NOMO-1 treated with dmso at 0.1 percent for 144 hours (cell line): Measurements from ENCODE around the gene RREB1.
A peak's percentile ranks its signal among the peaks of the same experiment; 100 is the strongest.

Experiments used
- DNase-seq: peaks from one replicate; lab custom pipeline; 2025; ENCODE audit not compliant: unreplicated experiment; lab: John Stamatoyannopoulos, UW

The RREB1 gene, protein sequence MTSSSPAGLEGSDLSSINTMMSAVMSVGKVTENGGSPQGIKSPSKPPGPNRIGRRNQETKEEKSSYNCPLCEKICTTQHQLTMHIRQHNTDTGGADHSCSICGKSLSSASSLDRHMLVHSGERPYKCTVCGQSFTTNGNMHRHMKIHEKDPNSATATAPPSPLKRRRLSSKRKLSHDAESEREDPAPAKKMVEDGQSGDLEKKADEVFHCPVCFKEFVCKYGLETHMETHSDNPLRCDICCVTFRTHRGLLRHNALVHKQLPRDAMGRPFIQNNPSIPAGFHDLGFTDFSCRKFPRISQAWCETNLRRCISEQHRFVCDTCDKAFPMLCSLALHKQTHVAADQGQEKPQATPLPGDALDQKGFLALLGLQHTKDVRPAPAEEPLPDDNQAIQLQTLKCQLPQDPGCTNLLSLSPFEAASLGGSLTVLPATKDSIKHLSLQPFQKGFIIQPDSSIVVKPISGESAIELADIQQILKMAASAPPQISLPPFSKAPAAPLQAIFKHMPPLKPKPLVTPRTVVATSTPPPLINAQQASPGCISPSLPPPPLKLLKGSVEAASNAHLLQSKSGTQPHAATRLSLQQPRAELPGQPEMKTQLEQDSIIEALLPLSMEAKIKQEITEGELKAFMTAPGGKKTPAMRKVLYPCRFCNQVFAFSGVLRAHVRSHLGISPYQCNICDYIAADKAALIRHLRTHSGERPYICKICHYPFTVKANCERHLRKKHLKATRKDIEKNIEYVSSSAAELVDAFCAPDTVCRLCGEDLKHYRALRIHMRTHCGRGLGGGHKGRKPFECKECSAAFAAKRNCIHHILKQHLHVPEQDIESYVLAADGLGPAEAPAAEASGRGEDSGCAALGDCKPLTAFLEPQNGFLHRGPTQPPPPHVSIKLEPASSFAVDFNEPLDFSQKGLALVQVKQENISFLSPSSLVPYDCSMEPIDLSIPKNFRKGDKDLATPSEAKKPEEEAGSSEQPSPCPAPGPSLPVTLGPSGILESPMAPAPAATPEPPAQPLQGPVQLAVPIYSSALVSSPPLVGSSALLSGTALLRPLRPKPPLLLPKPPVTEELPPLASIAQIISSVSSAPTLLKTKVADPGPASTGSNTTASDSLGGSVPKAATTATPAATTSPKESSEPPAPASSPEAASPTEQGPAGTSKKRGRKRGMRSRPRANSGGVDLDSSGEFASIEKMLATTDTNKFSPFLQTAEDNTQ (N-terminal part only)

DNA sequence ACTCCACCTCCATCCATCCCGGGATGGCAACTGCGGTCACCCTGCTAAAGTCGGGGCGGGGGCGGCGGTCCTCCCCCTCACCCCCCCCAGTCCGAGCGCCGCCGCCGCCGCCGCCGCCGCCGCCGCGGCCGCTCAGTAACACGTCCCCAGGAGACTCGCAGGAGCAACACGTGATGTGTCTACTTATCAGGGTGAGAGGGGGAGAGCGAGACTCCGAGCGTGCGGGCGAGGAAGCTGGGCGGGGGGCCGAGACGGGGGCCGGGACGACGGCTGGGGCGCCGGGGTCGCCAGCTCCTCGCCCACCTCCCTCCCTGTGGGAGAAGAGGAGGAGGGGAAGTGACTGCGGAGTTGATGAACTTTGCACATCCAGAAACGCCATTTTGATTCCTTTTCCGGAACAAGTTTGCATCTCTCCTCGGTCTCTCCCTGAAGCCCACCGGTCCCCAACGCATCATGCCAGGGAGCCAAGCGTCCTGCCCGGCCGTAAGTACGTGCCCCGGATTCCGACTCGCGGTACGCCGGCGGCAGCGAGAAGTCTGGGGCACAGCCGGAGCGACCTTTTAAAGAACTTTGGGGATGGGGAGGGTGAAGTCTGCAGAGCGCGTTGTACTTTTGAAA lies at the start of gene RREB1:
TSS of gene RREB1 (plus strand) at position 384 of the 618 bp plus-strand sequence. CDS start 73,951 bp downstream, outside the sequence.
- DNase-seq = peak; percentile 57

DNA sequence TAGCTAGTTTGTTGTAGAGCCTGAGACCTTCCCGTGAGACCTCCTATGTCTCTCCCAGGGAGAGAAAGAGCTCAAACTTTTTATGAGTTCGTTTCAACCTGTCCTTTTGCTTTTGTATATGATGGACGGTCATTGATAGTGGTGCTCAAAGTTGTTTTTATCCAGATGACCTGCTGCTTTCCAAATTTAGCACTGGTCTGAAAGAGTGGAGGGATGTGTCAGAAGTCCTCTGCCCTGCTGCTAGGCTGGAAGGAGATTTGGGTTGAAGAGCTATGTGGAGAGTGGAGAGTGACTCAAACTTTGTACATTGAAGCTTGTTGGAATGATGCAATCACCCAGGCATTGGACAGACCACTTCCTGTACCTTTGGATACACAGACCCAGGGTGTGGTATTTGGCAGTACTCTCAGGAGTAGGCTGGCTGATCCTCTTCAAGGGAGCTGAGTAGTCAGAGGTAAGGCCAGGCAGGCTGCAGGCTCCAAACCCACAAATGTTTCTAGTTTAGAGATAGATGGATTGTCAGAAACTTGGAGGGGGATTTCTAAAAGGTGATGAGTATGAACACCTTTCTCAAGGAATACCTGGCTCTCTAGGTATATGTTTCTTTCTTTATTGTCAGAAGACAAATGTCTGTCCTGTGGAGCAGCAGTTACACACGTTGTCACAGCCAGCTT lies 49.4 kb upstream of the RREB1 start:
- DNase-seq = peak; percentile 80

DNA sequence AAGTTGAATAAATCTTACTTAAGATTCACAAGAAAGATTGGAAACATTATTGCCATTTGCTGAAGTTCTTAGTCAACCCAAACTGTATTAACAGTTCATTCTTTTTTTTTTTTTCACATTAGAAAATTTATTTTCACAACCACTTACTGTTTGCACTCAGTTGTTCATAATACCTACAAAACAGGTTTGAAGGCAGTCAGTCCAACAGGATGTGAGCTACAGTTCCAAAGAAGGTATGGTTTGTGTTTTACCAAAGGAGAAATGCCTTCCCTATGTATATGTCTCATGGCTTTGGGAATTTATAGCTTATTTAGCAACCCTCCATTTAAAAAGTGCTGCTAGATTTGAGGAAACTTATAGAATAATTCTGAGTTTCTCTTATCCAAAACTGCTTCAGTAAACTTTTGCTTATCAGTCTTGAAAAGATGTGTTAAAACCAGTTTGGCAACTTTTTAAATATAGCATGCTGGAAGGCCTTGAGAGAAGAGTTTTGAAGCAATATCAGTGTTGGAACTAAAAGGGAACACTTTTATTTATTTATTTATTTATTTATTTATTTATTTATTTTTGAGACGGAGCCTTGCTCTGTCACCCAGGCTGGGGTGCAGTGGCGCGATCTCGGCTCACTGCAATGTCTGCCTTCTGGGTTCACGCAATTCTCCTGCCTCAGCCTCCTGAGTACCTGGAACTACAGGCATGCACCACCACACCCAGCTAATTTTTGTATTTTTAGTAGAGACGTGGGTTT lies 46.8 kb upstream of the RREB1 start:
- no peak for DNase-seq

DNA sequence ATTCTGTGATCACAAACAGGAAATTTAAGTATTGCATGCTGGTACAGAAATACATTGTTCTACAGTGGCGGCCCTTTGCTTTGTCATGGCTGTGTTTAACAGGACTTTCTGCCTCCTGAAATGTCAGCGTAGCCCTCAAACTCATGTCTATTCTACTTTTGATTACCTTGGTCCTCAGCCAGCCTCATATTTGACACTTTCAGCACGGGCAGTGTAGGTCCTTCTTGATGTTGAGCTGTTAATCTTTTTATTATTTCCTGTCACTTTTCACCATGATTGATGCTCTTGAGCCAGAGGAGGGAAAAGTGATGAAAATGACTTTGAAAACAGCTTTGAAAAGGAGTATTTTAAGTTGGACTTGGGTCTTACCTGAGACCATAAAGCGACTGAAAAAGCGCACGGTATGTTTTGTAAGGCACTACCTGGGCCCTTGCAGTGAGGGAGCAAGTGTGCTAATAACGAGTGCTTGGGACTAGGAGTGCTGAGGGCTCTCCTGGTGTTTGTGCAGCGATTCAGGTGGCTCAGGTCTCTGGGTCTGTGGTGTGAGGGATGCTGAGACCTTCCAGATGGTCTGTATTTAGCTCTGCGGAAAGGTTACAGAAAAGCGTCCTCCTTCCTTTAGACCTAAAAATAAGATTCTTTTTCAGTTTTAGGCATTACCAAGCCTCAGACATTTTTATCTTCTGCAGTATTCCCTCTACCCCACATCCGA lies 45.2 kb upstream of the RREB1 start:
- DNase-seq = no peak

DNA sequence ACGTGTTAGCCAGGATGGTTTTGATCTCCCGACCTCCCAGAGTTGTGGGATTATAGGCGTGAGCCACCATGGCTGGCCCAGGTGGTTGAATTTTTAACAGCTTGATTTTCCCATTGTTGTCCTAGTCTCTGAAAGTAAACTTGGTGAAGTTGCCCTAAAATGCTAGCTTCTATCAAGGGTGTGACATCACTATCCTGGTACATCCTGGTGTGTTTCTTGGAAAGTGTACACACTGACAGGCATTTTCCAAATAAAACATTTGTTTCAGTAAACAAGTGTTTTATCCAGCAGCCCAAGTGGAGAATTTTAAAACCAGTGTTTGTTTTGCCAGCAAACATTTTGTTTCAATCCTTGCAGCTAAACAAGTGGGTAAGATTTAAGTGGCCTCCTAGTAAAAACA lies 40.5 kb upstream of the RREB1 start:
- DNase-seq = no peak

DNA sequence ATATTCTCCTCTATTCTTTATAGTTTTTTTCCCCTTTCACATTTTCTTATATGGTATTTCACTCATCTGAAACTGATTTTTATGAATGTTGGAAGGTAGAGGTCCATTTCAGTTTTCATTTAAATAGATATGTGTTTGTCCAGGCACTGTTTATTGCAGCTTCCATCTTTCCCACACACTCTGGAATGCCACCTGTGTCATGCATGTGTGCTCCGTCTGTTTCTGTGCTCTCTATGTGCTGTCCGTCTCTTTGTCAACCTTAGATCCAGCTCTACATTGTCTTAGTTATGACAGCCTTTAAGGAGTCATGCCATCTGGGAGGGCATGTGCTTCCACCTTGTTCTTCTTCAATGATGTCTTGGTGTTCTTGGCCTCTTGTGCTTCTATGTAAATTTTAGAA lies 36.4 kb upstream of the RREB1 start:
- no peak for DNase-seq

DNA sequence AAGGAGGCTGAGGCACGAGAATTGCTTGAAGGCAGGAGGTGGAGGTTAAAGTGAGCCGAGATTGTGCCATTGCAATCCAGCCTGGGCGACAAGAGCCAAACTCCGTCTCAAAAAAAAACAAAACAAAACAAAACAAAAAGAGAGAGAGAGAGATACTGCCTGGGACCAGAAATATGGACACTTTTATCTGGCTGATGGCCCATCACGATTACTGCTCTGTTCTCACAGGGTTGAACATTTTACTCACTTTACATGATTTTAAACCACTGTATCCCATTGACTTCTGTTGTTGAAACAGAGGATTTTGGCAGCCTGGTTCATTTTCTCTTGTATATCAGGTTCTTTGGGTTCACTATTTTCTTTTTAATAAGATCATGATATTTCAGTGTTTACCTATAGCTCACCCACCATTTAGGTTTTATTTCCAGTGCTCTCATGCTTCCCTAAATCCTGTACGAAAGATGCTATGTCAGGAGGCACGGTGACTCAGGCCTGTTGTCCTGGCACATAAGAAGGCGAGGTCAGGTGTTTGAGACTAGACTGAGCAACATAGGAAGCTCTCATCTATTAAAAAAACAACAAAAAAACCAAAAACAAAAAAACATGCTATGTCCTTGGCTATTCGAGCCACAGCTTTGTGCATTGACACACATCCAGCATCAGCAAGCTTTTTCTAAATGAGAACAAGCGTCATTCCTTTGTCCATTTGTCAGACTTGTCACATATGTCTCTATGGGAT lies 34.5 kb upstream of the RREB1 start:
- DNase-seq = no peak

DNA sequence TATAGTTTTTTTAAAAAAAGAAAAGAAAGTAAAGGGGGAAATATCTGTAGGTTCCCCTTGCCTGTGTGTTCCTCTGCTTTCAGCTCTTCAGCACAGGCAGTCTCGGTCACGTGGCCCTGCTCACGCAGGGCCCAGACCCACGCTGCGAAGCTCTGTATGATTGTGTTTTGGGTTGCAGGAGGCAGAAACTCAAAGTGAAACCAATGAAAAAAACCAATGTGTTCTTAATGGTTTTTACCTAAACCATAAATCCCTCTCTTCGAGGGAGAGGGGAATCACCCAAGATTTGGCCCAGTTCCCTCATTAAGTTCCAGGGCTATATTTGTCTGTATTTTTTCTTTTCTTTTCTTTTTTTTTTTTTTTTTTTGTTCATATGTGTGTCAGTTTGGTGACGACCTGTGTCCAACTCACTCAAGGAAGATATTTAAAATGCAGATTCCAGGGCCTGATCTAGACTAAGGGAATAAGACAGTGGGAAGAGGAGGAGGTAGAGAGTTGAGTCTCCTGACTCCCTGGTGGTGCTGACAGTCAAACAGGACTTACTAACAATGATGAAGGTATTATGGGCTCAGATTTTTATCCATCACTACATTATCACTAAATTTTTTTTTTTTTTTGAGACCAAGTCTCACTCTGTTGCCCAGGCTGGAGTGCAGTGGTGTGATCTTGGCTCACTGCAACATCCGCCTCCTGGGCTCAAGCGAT lies 33.8 kb upstream of the RREB1 start:
- DNase-seq = no peak

DNA sequence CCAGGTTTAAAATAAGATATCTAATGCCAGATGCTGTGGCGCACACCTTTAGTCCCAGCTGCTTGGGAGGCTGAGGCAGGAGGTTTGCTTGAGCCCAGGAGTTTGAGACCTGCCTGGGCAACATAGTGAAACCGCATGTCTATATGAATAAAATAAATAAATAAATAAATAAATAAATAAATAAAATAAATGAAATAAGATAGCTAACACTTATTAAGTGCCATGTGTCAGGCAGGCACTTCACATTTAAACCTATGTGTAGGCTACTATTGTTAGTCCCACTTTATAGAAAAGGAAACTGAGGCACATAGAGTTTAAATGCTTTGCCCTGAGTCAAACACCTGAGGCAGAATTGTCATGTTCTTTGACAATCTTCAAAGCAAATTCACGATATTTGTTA lies 32.9 kb upstream of the RREB1 start:
- DNase-seq = no peak

DNA sequence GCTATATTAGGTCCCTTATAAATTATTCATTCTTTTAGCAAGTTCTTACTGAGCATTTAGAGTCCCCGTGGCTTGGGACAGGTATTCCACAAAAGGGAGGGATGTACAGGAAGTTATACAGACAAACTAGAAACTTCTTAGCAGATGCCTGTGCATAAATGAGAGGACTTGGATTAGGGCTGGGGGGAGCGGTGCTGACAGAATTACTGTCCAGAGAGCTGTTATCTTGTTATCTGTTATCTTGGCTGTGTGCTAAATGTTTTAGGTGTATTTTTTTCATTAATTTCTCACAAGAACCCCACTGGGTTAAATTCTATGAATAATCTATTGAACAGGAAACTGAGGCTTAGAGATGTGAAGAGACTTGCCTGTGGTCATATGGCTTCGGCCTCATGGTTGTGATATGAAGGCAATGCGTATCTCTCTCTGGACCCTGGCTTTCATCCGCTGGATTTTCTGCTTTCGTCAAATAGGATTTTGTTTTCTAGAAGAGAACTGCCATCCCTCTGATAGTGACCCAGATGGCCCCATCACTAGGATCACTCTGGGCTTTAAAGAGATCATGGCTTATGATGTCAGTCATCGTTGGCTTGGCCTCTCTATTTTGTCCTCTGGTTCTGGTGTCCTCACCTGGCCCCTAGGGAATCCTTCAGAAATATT lies 32.3 kb upstream of the RREB1 start:
- no peak for DNase-seq

DNA sequence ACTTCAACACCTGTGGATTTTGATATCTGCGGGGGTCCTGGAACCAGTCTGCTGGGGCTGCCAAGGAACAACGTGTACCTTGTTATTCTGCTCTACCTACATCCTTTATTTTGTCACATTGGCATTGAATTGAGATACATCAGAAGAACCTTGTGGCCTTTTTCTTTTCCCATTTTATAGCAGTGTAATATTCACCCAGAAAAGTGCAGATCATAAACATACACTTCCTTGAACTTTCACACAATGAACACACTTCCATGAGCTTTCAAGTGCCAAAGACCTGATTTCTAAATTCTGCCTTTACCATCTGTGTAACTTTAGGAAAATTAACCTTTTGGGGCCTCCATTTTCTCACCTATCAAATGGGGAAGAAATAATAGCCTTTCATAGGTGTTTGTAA lies 29.9 kb upstream of the RREB1 start:
- DNase-seq = no peak

DNA sequence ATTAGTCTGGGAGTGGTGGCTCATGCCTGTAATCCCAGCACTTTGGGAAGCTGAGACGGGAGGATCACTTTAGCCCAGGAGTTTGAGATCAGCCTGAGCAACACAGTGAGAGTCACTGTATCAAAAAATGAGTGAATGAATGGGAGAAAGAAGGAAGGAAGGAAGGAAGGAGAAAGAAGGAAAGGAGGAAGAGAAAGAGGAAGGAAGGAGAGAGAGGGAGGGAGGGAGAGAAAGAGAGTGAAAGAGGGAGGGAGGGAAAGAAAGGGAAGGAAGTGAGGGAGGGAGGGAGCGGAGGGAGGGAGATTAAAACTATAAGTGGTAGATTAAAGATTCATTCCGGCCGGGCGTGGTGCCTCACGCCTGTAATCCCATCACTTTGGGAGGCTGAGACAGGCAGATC lies 28.9 kb upstream of the RREB1 start:
- DNase-seq = no peak

DNA sequence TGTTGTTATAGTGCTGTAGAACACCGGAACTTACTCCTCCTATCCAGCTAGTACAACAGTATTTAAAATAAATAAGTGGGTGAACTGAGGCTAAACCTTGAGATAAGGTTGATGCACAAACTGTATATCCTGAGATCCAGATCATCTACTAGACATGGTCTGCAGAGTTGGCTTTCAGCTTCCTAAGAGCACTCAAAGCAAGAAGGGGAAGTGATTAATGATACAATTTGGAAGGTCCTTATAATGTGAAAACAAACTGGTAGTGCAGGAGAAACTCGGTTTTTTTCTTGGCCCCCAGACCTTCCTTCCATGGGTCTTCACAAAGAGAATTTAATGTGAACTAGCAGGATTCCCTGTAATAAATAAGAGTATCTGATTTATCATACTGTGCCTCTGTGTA lies 27.4 kb upstream of the RREB1 start:
- DNase-seq = peak; percentile 21

DNA sequence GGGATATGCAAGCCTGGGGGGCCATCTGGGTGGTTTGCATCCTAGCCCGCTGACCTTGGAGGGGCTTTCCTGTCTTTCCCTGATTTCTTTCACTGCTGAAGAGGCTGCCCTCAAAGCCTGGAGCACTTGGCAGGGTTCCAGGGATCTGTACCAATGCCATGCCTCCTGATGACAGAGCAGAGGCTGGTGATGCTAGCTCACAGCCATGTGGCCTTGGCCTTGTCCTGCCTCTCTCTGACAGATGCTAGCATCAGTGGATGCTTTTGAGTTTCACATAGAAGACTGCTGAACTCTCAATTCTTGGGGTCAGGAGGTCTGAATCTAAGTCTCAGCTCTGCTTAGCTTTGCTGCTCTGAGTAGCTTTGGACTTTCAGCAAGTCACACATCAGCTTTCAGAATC lies 21.9 kb upstream of the RREB1 start:
- DNase-seq = no peak

DNA sequence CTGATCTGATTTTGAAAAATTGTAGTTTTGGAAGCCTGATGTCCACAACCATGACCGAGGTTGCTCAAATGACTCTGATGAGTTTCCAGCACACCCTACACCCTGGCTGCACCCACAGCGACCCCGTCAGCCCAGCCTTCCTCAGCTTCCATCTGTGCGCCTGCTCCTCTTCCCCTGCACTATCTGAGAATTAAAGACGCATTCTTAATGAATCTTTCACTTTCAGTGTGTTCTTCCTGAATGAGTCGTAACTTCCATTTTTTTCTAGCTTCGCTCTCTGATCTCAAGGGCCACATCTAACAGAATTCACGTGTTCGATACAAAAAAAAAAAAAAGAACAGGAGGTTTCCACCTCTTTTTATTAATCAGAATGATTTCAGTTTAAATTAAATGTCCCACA lies 21.3 kb upstream of the RREB1 start:
- peak; percentile 93 for DNase-seq

DNA sequence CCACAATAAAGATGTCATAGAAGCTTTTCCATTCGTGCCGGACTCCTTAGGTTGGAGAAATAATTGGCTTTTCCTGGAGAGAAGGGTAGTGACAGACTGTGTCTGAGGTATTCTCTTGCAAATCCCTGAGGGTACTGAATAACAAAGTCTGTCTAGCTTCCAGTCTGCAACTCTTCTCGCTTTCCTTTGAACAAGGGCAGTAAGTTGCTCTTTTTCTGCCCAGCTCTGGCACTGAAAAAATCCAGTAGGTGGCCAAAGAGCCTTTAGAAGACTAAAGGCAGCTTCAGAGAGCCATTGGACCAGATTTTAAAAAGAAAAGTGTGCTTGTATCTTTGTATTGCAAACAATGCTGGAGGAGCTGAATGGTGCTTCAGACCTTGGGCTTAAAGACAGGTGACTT lies 20.7 kb upstream of the RREB1 start:
- peak; percentile 27 for DNase-seq

DNA sequence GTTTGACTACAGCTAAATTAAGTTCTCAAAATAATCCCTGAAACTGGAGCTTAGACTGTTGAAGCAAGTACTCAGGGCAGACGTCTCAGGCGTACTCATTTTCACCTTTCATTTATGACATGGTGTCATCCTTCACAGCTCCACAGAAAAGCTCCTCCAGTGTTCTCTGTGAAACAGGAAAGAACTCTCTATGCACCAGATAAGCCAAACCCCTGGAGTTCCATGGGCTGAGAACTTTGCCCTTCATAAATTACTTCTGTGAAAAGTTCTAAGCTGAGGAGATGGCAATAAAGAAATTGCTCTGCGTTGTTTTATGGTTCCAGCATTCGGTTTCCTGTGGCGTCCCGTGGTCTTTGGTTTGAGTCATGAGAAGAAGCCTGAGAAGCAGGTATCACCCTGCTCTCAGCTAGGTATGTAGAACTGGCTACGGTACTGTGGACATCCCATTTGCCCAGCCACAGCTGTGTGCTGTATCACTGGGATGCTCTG lies 20.2 kb upstream of the RREB1 start:
- no peak for DNase-seq
